ENCODE results near the gene P3R3URF. TPM values are rescaled to one million over a fixed set of nuclear protein-coding genes. Genes with fewer than 3 reads are reported as not detected.
"Not testable (repeated sequence)": the region's sequence is repeated elsewhere in the genome, so short reads cannot be mapped to it uniquely, and the experiment has no call there.

Gene P3R3URF
- total RNA-seq (not detected), total RNA-seq (0 to 0.09 (median 0) reads per million in 29 experiments)
- total RNA-seq (2013), result not detected

DNA sequence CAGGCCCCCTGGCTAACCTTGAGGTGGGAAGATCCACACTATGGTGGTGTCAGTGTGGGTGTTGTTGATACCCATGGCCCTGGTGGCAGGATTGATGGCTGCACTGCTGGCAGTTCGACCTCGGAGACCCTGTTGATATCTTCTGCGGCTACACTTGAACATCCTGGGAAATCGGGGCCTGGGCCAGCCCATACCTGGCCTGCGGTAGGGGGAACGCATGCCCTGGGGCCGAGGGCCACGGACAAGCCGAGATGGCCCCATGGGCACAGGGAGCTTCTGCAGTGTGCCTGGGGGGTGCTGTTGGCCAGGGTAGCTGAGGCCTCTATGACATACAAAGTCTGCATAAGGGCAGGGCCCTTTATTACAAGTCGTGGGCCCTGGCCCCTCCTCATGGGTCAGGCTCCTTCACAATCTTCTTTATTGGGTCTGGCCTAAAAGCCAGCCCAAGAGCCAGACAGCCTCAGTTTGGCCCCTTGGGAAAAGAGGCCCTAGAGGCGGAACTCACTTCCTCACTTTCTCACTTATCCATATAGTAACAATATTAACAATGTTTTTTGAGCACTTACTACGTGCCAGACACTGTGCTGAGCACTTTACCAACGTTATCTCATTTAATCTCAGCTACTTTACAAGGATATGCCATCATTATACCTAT, at the start of gene P3R3URF:
P3R3URF (minus strand) TSS at position 278 of the 655 bp plus-strand sequence; CDS start at position 261, 17 bp downstream.
- DNase-seq (no peak), ATAC-seq (replicated peaks in 1 of 4) (no peak)
- POLR2A ChIA-PET, result no interaction called here
- H3K4me1 ChIP-seq (ENCODE audit: control insufficient read depth in 1 of 2, extremely low read depth in 1 of 2, insufficient read depth in 2 of 2, low read length in 2 of 2), result peaks cover 0 to 2% of the 10 kb centered on the region in 2 experiments
- Mint-ChIP-seq H3K4me1 (no peaks in the 10 kb centered on the region), H3K9me3 (no peaks in the 10 kb centered on the region), H3K4me3 (no peak within 1 kb of the TSS), H3K27me3 (peaks cover 0 to 4% of the 10 kb centered on the region in 2 donors), H3K36me3 (no peaks in the 10 kb centered on the region), H3K27ac (no peak within 1 kb of the TSS)
- WGBS (ENCODE audit: insufficient coverage), result 83% methylated on average over 13 of the region's 13 CpGs
- H3K27ac ChIP-seq (ENCODE audit: low read length), result no peak within 1 kb of the TSS
- H3K36me3 ChIP-seq (ENCODE audit: control insufficient read depth in 2 of 2, extremely low read depth in 1 of 2, insufficient read depth in 1 of 2, low read length in 1 of 2), result no peaks in the 10 kb centered on the region
- H3K4me3 ChIP-seq (ENCODE audit: control insufficient read depth in 1 of 2, extremely low read depth in 1 of 2, low read length in 1 of 2), result no peak within 1 kb of the TSS
- CTCF ChIA-PET, result interaction anchor here (0.6 to 1.0 kb wide), 2 partner anchors 138 to 1464 kb away, joined by 3 read pairs; no protein-coding TSS in a partner anchor
- peaks cover 0 to 18% of the 10 kb centered on the region in 2 experiments for H3K27me3 ChIP-seq (replicated peaks in 1 of 2; ENCODE audit: control insufficient read depth in 2 of 2, extremely low read depth in 1 of 2, insufficient read depth in 2 of 2, low read length in 1 of 2)
- no peaks in the 10 kb centered on the region for H3K9me3 ChIP-seq

DNA sequence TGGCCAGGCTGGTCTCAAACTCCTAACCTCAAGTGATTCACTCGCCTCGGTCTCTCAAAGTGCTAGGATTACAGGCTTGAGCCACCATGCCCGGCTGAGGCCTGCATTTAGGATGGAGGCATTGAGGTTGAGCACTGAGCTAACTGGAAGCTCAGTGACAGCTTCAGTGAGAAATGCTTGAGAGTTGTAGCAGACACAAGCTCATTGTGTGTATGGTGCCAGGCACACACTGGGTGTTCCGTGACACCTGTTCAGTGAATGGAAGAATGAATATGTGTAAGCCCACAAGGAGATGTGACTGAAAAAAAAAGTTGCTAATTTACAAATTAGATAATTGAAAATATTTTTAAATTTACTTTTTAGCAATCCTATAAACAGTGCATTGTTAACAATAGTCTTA, 48.7 kb upstream of the P3R3URF start:
- H3K4me1 ChIP-seq (ENCODE audit: control insufficient read depth in 1 of 2, extremely low read depth in 1 of 2, insufficient read depth in 2 of 2, low read length in 2 of 2), result peaks cover 0 to 3% of the 10 kb centered on the region in 2 experiments
- ChIA-PET CTCF (interaction anchor here in 1 of 2 donors (1.0 to 1.8 kb wide), 3 partner anchors 9 to 123 kb away, joined by 4 to 5 read pairs (median 4); no protein-coding TSS in a partner anchor), POLR2A (no interaction called here)
- no peak overlapping the region for H3K27ac ChIP-seq (ENCODE audit: low read length)
- H3K4me3 ChIP-seq (ENCODE audit: control insufficient read depth in 1 of 2, extremely low read depth in 1 of 2, low read length in 1 of 2), result no peak overlapping the region
- H3K27ac Mint-ChIP-seq, result no peak overlapping the region
- H3K9me3 Mint-ChIP-seq, result no peaks in the 10 kb centered on the region
- ATAC-seq (replicated peaks in 1 of 4) (no peak), DNase-seq (no peak)
- peaks cover 0 to 7% of the 10 kb centered on the region in 2 experiments for H3K27me3 ChIP-seq (replicated peaks in 1 of 2; ENCODE audit: control insufficient read depth in 2 of 2, extremely low read depth in 1 of 2, insufficient read depth in 2 of 2, low read length in 1 of 2)
- H3K27me3 Mint-ChIP-seq, result no peaks in the 10 kb centered on the region
- H3K4me1 Mint-ChIP-seq, result peaks cover 2 to 5% (median 3%) of the 10 kb centered on the region in 3 donors
- H3K4me3 Mint-ChIP-seq, result no peak overlapping the region
- H3K36me3 ChIP-seq (ENCODE audit: control insufficient read depth in 2 of 2, extremely low read depth in 1 of 2, insufficient read depth in 1 of 2, low read length in 1 of 2), result no peaks in the 10 kb centered on the region
- no peaks in the 10 kb centered on the region for H3K9me3 ChIP-seq
- WGBS (ENCODE audit: insufficient coverage), result 95% methylated on average over 3 of the region's 4 CpGs
- no peaks in the 10 kb centered on the region for H3K36me3 Mint-ChIP-seq

DNA sequence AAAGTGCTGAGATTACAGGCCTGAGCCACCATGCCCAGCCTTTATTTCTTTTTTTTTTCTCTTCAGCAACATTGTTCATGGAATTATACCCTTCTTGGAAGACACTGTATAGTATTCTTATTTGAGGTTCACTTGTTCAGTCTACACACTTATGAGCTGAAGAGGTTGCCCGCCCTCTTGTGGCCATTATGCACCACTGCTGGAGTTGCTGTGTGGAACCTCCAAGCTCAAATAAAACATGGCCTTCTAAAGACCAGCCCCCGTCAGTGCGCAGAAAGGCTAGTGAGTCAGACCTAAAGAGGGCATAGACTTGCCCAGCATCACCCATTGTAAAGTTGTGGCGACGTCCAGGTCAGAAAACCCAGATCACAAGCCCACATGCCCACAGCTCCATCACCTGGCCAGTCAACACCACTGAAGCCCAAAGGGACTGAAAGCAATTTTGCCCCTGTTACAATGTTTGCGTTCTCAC, 47.2 kb upstream of the P3R3URF start:
- Histone ChIP-seq H3K4me1 (ENCODE audit: control insufficient read depth in 1 of 2, extremely low read depth in 1 of 2, insufficient read depth in 2 of 2, low read length in 2 of 2) (peaks cover 0 to 3% of the 10 kb centered on the region in 2 experiments), H3K27ac (ENCODE audit: low read length) (no peak overlapping the region), H3K4me3 (ENCODE audit: control insufficient read depth in 1 of 2, extremely low read depth in 1 of 2, low read length in 1 of 2) (no peak overlapping the region), H3K9me3 (no peaks in the 10 kb centered on the region), H3K27me3 (replicated peaks in 1 of 2; ENCODE audit: control insufficient read depth in 2 of 2, extremely low read depth in 1 of 2, insufficient read depth in 2 of 2, low read length in 1 of 2) (peaks cover 0 to 7% of the 10 kb centered on the region in 2 experiments), H3K36me3 (ENCODE audit: control insufficient read depth in 2 of 2, extremely low read depth in 1 of 2, insufficient read depth in 1 of 2, low read length in 1 of 2) (no peaks in the 10 kb centered on the region)
- H3K27me3 Mint-ChIP-seq, result no peaks in the 10 kb centered on the region
- no peak overlapping the region for H3K27ac Mint-ChIP-seq
- DNase-seq (peak in 34 of 35 experiments; percentile 6 to 80 (median 45)), ATAC-seq (replicated peaks in 1 of 4) (peak; percentile 80 to 95 (median 92))
- 8% methylated on average over 4 of the region's 6 CpGs for WGBS (ENCODE audit: insufficient coverage)
- peaks cover 2 to 5% (median 3%) of the 10 kb centered on the region in 3 donors for H3K4me1 Mint-ChIP-seq
- CTCF ChIA-PET, result interaction anchor here (0.6 to 1.8 kb wide), 19 partner anchors 9 to 1194 kb away, joined by 3 to 12 read pairs (median 4); partner anchors contain the start of genes LURAP1 (in 1 of the 2) and POMGNT1 (in 1 of the 2)
- H3K4me3 Mint-ChIP-seq, result no peak overlapping the region
- H3K36me3 Mint-ChIP-seq, result no peaks in the 10 kb centered on the region
- POLR2A ChIA-PET, result interaction anchor here (0.6 kb wide), 2 partner anchors 35 to 546 kb away, joined by 8 to 10 read pairs; no protein-coding TSS in a partner anchor
- H3K9me3 Mint-ChIP-seq, result no peaks in the 10 kb centered on the region

DNA sequence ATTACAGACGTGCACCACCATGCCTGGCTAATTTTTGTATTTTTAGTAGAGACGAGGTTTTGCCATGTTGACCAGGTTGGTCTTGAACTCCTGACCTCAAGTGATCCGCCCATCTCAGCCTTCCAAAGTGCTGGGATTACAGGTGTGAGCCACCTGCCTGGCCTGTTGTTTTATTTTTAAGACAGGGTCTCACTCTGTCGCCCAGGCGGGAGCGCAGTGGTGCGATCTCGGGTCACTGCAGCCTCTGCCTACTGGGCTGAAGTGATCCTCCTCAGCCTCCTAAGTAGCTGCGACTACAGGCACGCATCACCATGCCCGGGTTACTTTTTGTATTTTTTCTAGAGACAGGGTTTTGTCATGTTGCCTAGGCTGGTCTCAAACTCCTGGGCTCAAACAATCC, 46.8 kb upstream of the P3R3URF start:
- H3K36me3 ChIP-seq (ENCODE audit: control insufficient read depth in 2 of 2, extremely low read depth in 1 of 2, insufficient read depth in 1 of 2, low read length in 1 of 2); H3K9me3 ChIP-seq; H3K27me3 Mint-ChIP-seq; H3K4me1 ChIP-seq (ENCODE audit: control insufficient read depth in 1 of 2, extremely low read depth in 1 of 2, insufficient read depth in 2 of 2, low read length in 2 of 2); H3K27me3 ChIP-seq (replicated peaks in 1 of 2; ENCODE audit: control insufficient read depth in 2 of 2, extremely low read depth in 1 of 2, insufficient read depth in 2 of 2, low read length in 1 of 2); H3K9me3 Mint-ChIP-seq; H3K4me1 Mint-ChIP-seq; DNase-seq; H3K36me3 Mint-ChIP-seq; H3K4me3 Mint-ChIP-seq; H3K27ac ChIP-seq (ENCODE audit: low read length); H3K27ac Mint-ChIP-seq; H3K4me3 ChIP-seq (ENCODE audit: control insufficient read depth in 1 of 2, extremely low read depth in 1 of 2, low read length in 1 of 2): not testable (repeated sequence)
- ChIA-PET CTCF (interaction anchor here (0.7 to 1.8 kb wide), 11 partner anchors 9 to 227 kb away, joined by 3 to 12 read pairs (median 4); partner anchors contain the start of gene LURAP1 (in 1 of the 2)), POLR2A (interaction anchor here in 1 of 2 donors (0.6 kb wide), 1 partner anchor 546 kb away, joined by 8 read pairs; no protein-coding TSS in a partner anchor)
- 100% methylated on average over 6 of the region's 11 CpGs for WGBS (ENCODE audit: insufficient coverage)
- peak in 1 of 4 experiments; percentile 32 for ATAC-seq (replicated peaks in 1 of 4)

DNA sequence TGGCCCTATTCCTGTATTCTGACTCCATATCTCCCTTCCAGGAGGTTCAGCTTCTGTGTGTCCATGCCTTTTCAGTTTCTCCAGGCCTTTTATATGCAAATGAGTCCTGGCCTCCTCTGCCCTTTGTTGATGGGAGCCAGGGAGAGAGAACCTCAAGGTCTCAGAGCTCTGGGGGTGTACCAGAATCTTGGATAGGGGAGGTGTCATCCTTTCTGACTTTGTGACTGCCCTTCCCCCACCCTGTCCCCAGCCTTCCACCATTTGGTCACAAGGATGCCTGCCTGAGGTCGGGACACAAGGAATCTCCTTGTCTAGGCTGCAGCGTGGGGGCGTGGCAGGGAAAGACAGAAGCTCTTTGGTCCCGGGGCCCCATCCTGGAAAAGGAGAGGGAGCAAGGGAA, 45.5 kb upstream of the P3R3URF start:
- Histone ChIP-seq H3K27ac (ENCODE audit: low read length) (no peak overlapping the region), H3K4me1 (ENCODE audit: control insufficient read depth in 1 of 2, extremely low read depth in 1 of 2, insufficient read depth in 2 of 2, low read length in 2 of 2) (peaks cover 0 to 3% of the 10 kb centered on the region in 2 experiments), H3K9me3 (no peaks in the 10 kb centered on the region), H3K36me3 (ENCODE audit: control insufficient read depth in 2 of 2, extremely low read depth in 1 of 2, insufficient read depth in 1 of 2, low read length in 1 of 2) (no peaks in the 10 kb centered on the region), H3K27me3 (replicated peaks in 1 of 2; ENCODE audit: control insufficient read depth in 2 of 2, extremely low read depth in 1 of 2, insufficient read depth in 2 of 2, low read length in 1 of 2) (peaks cover 0 to 7% of the 10 kb centered on the region in 2 experiments), H3K4me3 (ENCODE audit: control insufficient read depth in 1 of 2, extremely low read depth in 1 of 2, low read length in 1 of 2) (no peak overlapping the region)
- no peak for ATAC-seq (replicated peaks in 1 of 4)
- H3K27me3 Mint-ChIP-seq, result peaks cover 0 to 3% of the 10 kb centered on the region in 2 donors
- H3K4me3 Mint-ChIP-seq, result no peak overlapping the region
- H3K36me3 Mint-ChIP-seq, result no peaks in the 10 kb centered on the region
- WGBS (ENCODE audit: insufficient coverage), result 67% methylated on average over 3 of the region's 4 CpGs
- no peaks in the 10 kb centered on the region for H3K9me3 Mint-ChIP-seq
- DNase-seq, result no peak
- H3K4me1 Mint-ChIP-seq, result peaks cover 2 to 5% (median 3%) of the 10 kb centered on the region in 3 donors
- H3K27ac Mint-ChIP-seq, result no peak overlapping the region
- CTCF ChIA-PET, result interaction anchor here in 1 of 2 donors (1.2 kb wide), 1 partner anchor 185 kb away, joined by 3 read pairs; no protein-coding TSS in a partner anchor
- POLR2A ChIA-PET, result no interaction called here

DNA sequence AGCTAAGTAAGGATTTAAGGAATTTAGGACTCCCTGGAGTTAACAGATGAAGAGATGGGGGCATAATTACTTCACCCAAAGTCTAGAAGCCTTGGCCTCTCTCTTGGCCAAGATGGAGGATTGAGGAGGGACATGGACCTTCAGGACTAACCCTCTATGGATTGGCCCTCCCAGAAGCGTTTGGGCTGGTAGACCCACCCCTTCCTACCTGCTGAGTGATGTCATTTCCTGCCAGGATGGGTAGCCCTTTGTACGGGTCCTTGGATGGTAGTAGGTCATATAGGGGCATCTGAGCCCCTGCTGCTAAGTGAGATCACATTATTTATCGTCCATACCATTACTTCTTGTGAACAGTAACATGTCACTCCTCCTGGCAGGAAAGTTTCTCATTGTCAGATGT, 44.5 kb upstream of the P3R3URF start:
- Histone ChIP-seq H3K27ac (ENCODE audit: low read length) (no peak overlapping the region), H3K4me3 (ENCODE audit: control insufficient read depth in 1 of 2, extremely low read depth in 1 of 2, low read length in 1 of 2) (no peak overlapping the region), H3K36me3 (ENCODE audit: control insufficient read depth in 2 of 2, extremely low read depth in 1 of 2, insufficient read depth in 1 of 2, low read length in 1 of 2) (no peaks in the 10 kb centered on the region), H3K9me3 (no peaks in the 10 kb centered on the region), H3K27me3 (replicated peaks in 1 of 2; ENCODE audit: control insufficient read depth in 2 of 2, extremely low read depth in 1 of 2, insufficient read depth in 2 of 2, low read length in 1 of 2) (peaks cover 0 to 9% of the 10 kb centered on the region in 2 experiments), H3K4me1 (ENCODE audit: control insufficient read depth in 1 of 2, extremely low read depth in 1 of 2, insufficient read depth in 2 of 2, low read length in 2 of 2) (peaks cover 0 to 3% of the 10 kb centered on the region in 2 experiments)
- WGBS (ENCODE audit: insufficient coverage), result no CpG with 5 or more reads among the region's 3 CpGs
- H3K9me3 Mint-ChIP-seq, result no peaks in the 10 kb centered on the region
- no peak for ATAC-seq (replicated peaks in 1 of 4)
- no peak overlapping the region for H3K27ac Mint-ChIP-seq
- H3K4me1 Mint-ChIP-seq, result peaks cover 2 to 5% (median 3%) of the 10 kb centered on the region in 3 donors
- no peaks in the 10 kb centered on the region for H3K36me3 Mint-ChIP-seq
- peaks cover 0 to 4% of the 10 kb centered on the region in 2 donors for H3K27me3 Mint-ChIP-seq
- no peak overlapping the region for H3K4me3 Mint-ChIP-seq
- POLR2A ChIA-PET, result no interaction called here
- CTCF ChIA-PET, result interaction anchor here in 1 of 2 donors (0.6 to 1.2 kb wide), 2 partner anchors 184 to 331 kb away, joined by 3 read pairs; no protein-coding TSS in a partner anchor
- no peak for DNase-seq
